OCI-LY7 (cell line): ENCODE measurements around the gene CDH15.

ENCODE experiments used
- EZH2phosphoT487 ChIP-seq: fragments of 200-600 bp; sonication (generic); IDR thresholded peaks from 2 replicates; pipeline ENCODE4 v1.6.1; 2018; ENCODE audit warnings: low read depth, borderline replicate concordance, mild to moderate bottlenecking, mixed run types, antibody characterized with exemption, low read length, moderate library complexity, mixed read lengths
- TF ChIP-seq, protein P1 (sequence below): fragments of 200-600 bp; sonication (generic); conservative IDR thresholded peaks from 2 replicates; pipeline ENCODE4 v1.5.1; 2014; ENCODE audit warnings: mild to moderate bottlenecking, antibody characterized with exemption, low read length, moderate library complexity, mixed read lengths

DNA sequence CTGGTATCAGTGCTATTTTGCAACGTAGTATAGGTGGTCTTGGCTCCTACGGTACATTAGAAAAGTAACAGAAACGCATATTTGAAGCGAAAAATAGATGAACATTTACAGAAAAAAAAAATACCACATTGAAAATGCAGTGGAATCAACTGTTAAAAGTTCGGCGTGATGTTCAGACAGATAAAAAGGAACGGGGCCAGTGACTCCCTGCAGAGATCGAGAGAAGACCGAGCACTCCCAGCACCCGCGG, 45.5 kb downstream of the CDH15 start:
- TF ChIP-seq, protein P1, sequence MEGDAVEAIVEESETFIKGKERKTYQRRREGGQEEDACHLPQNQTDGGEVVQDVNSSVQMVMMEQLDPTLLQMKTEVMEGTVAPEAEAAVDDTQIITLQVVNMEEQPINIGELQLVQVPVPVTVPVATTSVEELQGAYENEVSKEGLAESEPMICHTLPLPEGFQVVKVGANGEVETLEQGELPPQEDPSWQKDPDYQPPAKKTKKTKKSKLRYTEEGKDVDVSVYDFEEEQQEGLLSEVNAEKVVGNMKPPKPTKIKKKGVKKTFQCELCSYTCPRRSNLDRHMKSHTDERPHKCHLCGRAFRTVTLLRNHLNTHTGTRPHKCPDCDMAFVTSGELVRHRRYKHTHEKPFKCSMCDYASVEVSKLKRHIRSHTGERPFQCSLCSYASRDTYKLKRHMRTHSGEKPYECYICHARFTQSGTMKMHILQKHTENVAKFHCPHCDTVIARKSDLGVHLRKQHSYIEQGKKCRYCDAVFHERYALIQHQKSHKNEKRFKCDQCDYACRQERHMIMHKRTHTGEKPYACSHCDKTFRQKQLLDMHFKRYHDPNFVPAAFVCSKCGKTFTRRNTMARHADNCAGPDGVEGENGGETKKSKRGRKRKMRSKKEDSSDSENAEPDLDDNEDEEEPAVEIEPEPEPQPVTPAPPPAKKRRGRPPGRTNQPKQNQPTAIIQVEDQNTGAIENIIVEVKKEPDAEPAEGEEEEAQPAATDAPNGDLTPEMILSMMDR: no peak
- no peak for TF ChIP-seq EZH2phosphoT487
